ENCODE results near the gene ALDH3B2. TPM values are rescaled to one million over a fixed set of nuclear protein-coding genes. Genes with fewer than 3 reads are reported as not detected.

ALDH3B2 gene
- total RNA-seq, 1 experiment from 2014 or later, result not detected

GRCh38 chr11:67666303-67666645 is 8.1 kb downstream of the ALDH3B2 start:
- intact Hi-C loops (cut with micrococcal nuclease; ENCODE audit: unreplicated experiment), result no loop called here
- Histone ChIP-seq H3K4me1 (ENCODE audit: control insufficient read depth, insufficient read depth, low read length) (no peaks in the 10 kb centered on the region), H3K27ac (ENCODE audit: low read length) (no peak overlapping the region), H3K9me3 (ENCODE audit: control insufficient read depth, insufficient read depth, low read depth, low read length) (no peaks in the 10 kb centered on the region), H3K36me3 (ENCODE audit: control insufficient read depth, insufficient read depth, low read length) (no peaks in the 10 kb centered on the region), H3K4me3 (ENCODE audit: low read depth in 2 of 2, low read length in 2 of 2) (no peak overlapping the region), H3K27me3 (ENCODE audit: control insufficient read depth, insufficient read depth, low read length) (no peaks in the 10 kb centered on the region)
- no peak for DNase-seq (ENCODE audit: low read depth, low spot score)
- TF ChIP-seq POLR2AphosphoS5 (IDR thresholded peaks at IDR 0.05; ENCODE audit: low read depth, low read length) (no peak), SIN3A (IDR thresholded peaks at IDR 0.05; ENCODE audit: borderline replicate concordance, insufficient read depth, low read depth, low read length) (no peak), CTCF (IDR thresholded peaks at IDR 0.05) (no peak), TCF7L2 (IDR thresholded peaks at IDR 0.05; ENCODE audit: low read depth, low read length) (no peak)
- TF ChIP-seq, protein P1, sequence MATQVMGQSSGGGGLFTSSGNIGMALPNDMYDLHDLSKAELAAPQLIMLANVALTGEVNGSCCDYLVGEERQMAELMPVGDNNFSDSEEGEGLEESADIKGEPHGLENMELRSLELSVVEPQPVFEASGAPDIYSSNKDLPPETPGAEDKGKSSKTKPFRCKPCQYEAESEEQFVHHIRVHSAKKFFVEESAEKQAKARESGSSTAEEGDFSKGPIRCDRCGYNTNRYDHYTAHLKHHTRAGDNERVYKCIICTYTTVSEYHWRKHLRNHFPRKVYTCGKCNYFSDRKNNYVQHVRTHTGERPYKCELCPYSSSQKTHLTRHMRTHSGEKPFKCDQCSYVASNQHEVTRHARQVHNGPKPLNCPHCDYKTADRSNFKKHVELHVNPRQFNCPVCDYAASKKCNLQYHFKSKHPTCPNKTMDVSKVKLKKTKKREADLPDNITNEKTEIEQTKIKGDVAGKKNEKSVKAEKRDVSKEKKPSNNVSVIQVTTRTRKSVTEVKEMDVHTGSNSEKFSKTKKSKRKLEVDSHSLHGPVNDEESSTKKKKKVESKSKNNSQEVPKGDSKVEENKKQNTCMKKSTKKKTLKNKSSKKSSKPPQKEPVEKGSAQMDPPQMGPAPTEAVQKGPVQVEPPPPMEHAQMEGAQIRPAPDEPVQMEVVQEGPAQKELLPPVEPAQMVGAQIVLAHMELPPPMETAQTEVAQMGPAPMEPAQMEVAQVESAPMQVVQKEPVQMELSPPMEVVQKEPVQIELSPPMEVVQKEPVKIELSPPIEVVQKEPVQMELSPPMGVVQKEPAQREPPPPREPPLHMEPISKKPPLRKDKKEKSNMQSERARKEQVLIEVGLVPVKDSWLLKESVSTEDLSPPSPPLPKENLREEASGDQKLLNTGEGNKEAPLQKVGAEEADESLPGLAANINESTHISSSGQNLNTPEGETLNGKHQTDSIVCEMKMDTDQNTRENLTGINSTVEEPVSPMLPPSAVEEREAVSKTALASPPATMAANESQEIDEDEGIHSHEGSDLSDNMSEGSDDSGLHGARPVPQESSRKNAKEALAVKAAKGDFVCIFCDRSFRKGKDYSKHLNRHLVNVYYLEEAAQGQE (IDR thresholded peaks at IDR 0.05; ENCODE audit: insufficient read depth in 1 of 2, low read depth in 2 of 2, low read length in 1 of 2), result no peak
- no TSS peak for BruUV-seq (replicated peaks)
- ChIA-PET POLR2A (no interaction called here), CTCF (interaction anchor here (0.9 kb wide), 1 partner anchor 36 kb away, joined by 3 read pairs; the partner anchor contains the start of gene NUDT8)
- ATAC-seq, result no peak
- in situ Hi-C loops (cut with HindIII; ENCODE audit: low pct_unique_long_range_greater_than_20kb, low sequenced_read_pairs), result no loop called here

DNA sequence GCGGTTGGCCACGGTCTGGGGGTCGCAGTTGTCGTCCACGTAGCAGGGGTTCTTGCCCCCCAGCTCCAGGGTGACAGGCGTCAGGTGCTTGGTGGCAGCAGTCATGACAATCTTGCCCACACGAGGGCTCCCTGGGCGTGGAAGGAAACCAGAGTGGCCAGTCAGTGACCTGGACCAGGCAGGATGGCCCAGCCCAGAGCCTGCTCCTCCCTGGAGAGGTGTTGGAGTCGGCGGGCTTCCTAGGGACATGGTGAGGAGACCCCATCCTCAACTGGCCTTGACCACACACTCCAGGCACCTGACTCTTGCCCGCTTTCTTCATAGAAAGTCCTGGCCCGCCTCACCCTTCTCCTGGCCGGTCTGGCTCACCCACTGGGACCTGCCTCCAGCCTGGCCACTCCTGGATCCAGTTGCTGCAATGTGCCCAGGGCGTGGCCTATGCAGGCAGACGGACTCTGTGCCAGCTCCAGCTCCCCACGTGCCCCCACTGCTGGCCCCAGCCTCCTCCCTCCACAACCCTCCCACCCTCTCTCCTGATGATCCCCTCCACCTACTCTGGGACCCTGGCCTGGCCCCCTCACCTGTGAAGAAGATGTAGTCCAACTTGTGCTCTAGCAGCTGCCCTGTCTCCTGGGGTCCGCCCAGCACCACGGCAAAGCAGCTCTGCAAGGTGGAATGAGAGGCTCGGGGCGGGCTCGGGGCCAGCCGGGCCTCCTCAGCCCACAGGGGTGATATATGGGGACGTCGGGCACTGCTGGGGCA is 8.7 kb downstream of the ALDH3B2 start:
- Histone ChIP-seq H3K4me3 (ENCODE audit: low read depth in 2 of 2, low read length in 2 of 2) (no peak overlapping the region), H3K9me3 (ENCODE audit: control insufficient read depth, insufficient read depth, low read depth, low read length) (no peaks in the 10 kb centered on the region), H3K4me1 (ENCODE audit: control insufficient read depth, insufficient read depth, low read length) (no peaks in the 10 kb centered on the region), H3K27me3 (ENCODE audit: control insufficient read depth, insufficient read depth, low read length) (no peaks in the 10 kb centered on the region), H3K27ac (ENCODE audit: low read length) (no peak overlapping the region), H3K36me3 (ENCODE audit: control insufficient read depth, insufficient read depth, low read length) (no peaks in the 10 kb centered on the region)
- ChIA-PET POLR2A (no interaction called here), CTCF (interaction anchor here (0.9 kb wide), 1 partner anchor 20 kb away, joined by 3 read pairs; no protein-coding TSS in a partner anchor)
- peak; percentile 78 for ATAC-seq
- BruUV-seq (replicated peaks), result no TSS peak
- DNase-seq (ENCODE audit: low read depth, low spot score), result no peak
- intact Hi-C loops (cut with micrococcal nuclease; ENCODE audit: unreplicated experiment) (no loop called here), in situ Hi-C loops (cut with HindIII; ENCODE audit: low pct_unique_long_range_greater_than_20kb, low sequenced_read_pairs) (no loop called here)
- TF ChIP-seq, protein P1 (IDR thresholded peaks at IDR 0.05; ENCODE audit: insufficient read depth in 1 of 2, low read depth in 2 of 2, low read length in 1 of 2), result 0 out of 4 replicates have a peak, but pooled peaks of 1 of the 2 experiments have one; percentile 37
- no peak for TF ChIP-seq POLR2AphosphoS5 (IDR thresholded peaks at IDR 0.05; ENCODE audit: low read depth, low read length)

Measured in Panc1 (cell line).